GM23248 (cell line): ENCODE results near the gene HSPBP1.

ENCODE experiments used
- EZH2 ChIP-seq: fragments of 200-600 bp; sonication (generic); IDR thresholded peaks from 2 replicates; pipeline ENCODE4 v1.6.1; 2018; ENCODE audit warnings: antibody characterized with exemption, mild to moderate bottlenecking; ENCODE audit not compliant: insufficient read depth, poor library complexity, severe bottlenecking
- EZH2phosphoT487 ChIP-seq: fragments of 200-600 bp; sonication (generic); IDR thresholded peaks from 2 replicates; pipeline ENCODE4 v1.6.1; 2018; ENCODE audit warnings: antibody characterized with exemption, moderate library complexity, mild to moderate bottlenecking, low read depth; ENCODE audit not compliant: insufficient read depth

DNA sequence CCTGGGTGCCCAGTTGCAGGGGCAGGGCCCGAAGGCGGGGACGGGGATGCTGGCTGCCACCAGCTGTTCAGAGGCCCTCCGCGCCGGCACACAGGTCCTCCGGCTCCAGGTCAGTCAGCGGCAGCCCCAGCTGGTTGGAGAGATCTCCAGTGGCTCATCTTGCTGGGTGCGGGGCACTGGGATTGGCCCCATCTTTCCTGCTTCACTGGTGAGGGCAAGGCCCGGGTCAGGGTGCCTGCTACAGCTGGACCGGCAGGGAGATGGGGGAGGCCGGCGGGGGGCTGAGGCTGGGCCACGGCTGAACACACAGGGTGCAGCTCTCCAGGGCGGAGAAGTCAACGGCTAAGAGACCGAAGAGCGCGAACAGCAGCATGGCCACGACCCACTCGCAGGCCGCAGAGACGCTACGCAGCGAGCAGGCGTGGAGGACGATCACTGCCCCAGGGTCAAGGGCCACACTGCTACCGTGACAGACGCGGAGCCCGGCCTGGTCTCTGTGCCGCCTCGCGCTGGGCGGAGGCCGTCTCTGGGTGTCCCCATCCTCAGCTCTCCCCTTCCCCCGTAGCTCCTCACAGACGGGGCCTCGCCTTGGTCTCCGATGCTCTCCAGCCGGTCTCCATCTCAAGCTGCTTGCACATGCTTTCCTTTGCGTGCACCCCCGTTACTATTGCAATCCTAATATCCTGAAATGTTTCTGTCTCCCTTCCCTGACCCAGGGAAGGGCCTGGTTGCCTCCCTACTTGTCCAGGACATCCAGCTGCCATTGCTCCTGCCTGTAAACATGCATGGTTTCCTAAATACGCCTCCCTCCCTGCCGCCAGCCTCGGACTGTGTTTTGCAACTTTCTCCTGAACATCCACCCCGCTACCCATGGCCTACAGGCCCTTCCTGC, 33.0 kb upstream of the HSPBP1 start:
- TF ChIP-seq EZH2 (no peak), EZH2phosphoT487 (no peak)
